H1 (cell line): ENCODE measurements around the gene LHFPL3. TPM values are rescaled to one million over a fixed set of nuclear protein-coding genes. Genes with fewer than 3 reads are reported as not detected.

Source experiments
- CTCF ChIA-PET: fragments of 300-600 bp; sonication (Branson Sonifier 250); formaldehyde crosslinking; loops from one replicate; lab custom pipeline; 2021; ENCODE audit not compliant: partially characterized antibody; lab: Charles Lee
- POLR2A ChIA-PET: fragments of 300-600 bp; sonication (Branson Sonifier 250); formaldehyde crosslinking; loops from one replicate; lab custom pipeline; 2021; ENCODE audit warnings: inconsistent platforms; ENCODE audit not compliant: partially characterized antibody; lab: Charles Lee
- DNase-seq, 2 experiments: peaks; one replicate each; pipeline versions ENCODE4 v3.0.0 to v3.0.0-alpha.2; 2010 to 2022; ENCODE audit warnings: low spot score in 2 of 2, low read depth in 1 of 2, mixed read lengths in 1 of 2
- FAIRE-seq: peaks from 2 replicates; lab custom pipeline; 2011; peaks lifted over from hg19 to GRCh38; lab: Jason Lieb, UNC
- H2AFZ ChIP-seq: 2 replicates; pipeline ENCODE4 v1.8.1; 2012; ENCODE audit warnings: low read length, inconsistent platforms
- H2AK5ac ChIP-seq: 2 replicates; pipeline ENCODE4 v1.6.1; 2013; ENCODE audit warnings: low read depth, low read length
- H2BK120ac ChIP-seq: replicated peaks from 2 replicates; pipeline ENCODE3; 2013; ENCODE audit warnings: low read depth, low read length, inconsistent platforms
- H2BK12ac ChIP-seq: 2 replicates; pipeline ENCODE4 v1.6.1; 2013; ENCODE audit warnings: low read depth, low read length
- H2BK15ac ChIP-seq: 2 replicates; pipeline ENCODE4 v1.6.1; 2013; ENCODE audit warnings: low read length
- H2BK20ac ChIP-seq: 2 replicates; pipeline ENCODE4 v1.6.1; 2013; ENCODE audit warnings: low read length
- H2BK5ac ChIP-seq: 2 replicates; pipeline ENCODE4 v1.6.1; 2013; ENCODE audit warnings: low read depth, low read length
- H3K14ac ChIP-seq: 2 replicates; pipeline ENCODE4 v1.6.1; 2013; ENCODE audit warnings: inconsistent platforms; ENCODE audit not compliant: insufficient read length
- H3K18ac ChIP-seq: 2 replicates; pipeline ENCODE4 v1.6.1; 2013; ENCODE audit warnings: low read length; ENCODE audit errors: extremely low read depth
- H3K23ac ChIP-seq: 2 replicates; pipeline ENCODE4 v1.6.1; 2013; ENCODE audit warnings: inconsistent platforms; ENCODE audit not compliant: insufficient read length
- H3K23me2 ChIP-seq: 2 replicates; pipeline ENCODE4 v1.6.1; 2013; ENCODE audit warnings: low read depth, low read length
- H3K27ac ChIP-seq: 2 replicates; pipeline ENCODE4 v1.6.1; 2011; ENCODE audit warnings: low read depth, low read length, inconsistent platforms
- H3K27me3 ChIP-seq, 4 experiments: replicated peaks in 1 of 4; 1 replicate in 1 of 4; 2 replicates in 3 of 4; pipeline versions ENCODE4 v1.6.1 to v1.8.1; 2011 to 2013; ENCODE audit warnings: low read length in 3 of 4, mild to moderate bottlenecking in 3 of 4, inconsistent platforms in 2 of 4, mixed read lengths in 2 of 4, moderate library complexity in 1 of 4; ENCODE audit not compliant: control insufficient read depth in 3 of 4, insufficient read depth in 3 of 4; ENCODE audit errors: extremely low read depth in 1 of 4
- H3K36me3 ChIP-seq, 4 experiments: 2 replicates each; pipeline versions ENCODE4 v1.6.1 to v1.8.1; 2011 to 2013; ENCODE audit warnings: mild to moderate bottlenecking in 4 of 4, low read length in 3 of 4, moderate library complexity in 2 of 4, control low read depth in 1 of 4, inconsistent platforms in 1 of 4; ENCODE audit not compliant: insufficient read depth in 4 of 4, control insufficient read depth in 2 of 4
- H3K4ac ChIP-seq: replicated peaks from 2 replicates; pipeline ENCODE3; 2013; ENCODE audit warnings: low read length, low read depth, mixed read lengths, inconsistent platforms; ENCODE audit not compliant: insufficient read length
- H3K4me1 ChIP-seq, 4 experiments: replicated peaks in 1 of 4; 1 replicate in 1 of 4; 2 replicates in 3 of 4; pipeline versions ENCODE4 v1.6.1 to v1.8.1; 2011 to 2013; ENCODE audit warnings: low read length in 3 of 4, inconsistent platforms in 2 of 4, mixed read lengths in 1 of 4; ENCODE audit not compliant: insufficient read depth in 4 of 4, control insufficient read depth in 3 of 4
- H3K4me2 ChIP-seq, 2 experiments: 2 replicates each; pipeline versions ENCODE4 v1.6.1 to v1.8.1; 2011 to 2013; ENCODE audit warnings: low read depth in 2 of 2, low read length in 2 of 2, control low read depth in 1 of 2, inconsistent platforms in 1 of 2, mild to moderate bottlenecking in 1 of 2; ENCODE audit not compliant: insufficient read depth in 1 of 2
- H3K4me3 ChIP-seq, 4 experiments: fragments of 200-600, 300-600 bp in 1 of 4; sonication (generic), shearing (Covaris generic), sonication (Bioruptor Twin) in 1 of 4; 2 replicates each; pipeline versions ENCODE4 v1.5.1 to v1.8.1; 2011 to 2016; ENCODE audit warnings: low read length in 4 of 4, low read depth in 3 of 4, control low read depth in 2 of 4, inconsistent platforms in 2 of 4, mild to moderate bottlenecking in 2 of 4, mixed read lengths in 1 of 4, moderate library complexity in 1 of 4; ENCODE audit not compliant: insufficient read depth in 2 of 4; ENCODE audit errors: extremely low read depth in 1 of 4
- H3K56ac ChIP-seq: replicated peaks from 2 replicates; pipeline ENCODE3; 2013; ENCODE audit warnings: low read depth, mild to moderate bottlenecking, mixed read lengths, low read length, inconsistent platforms; ENCODE audit not compliant: insufficient read length
- H3K79me1 ChIP-seq: 2 replicates; pipeline ENCODE4 v1.6.1; 2013; ENCODE audit warnings: low read depth, low read length, control low read depth
- H3K79me2 ChIP-seq, 2 experiments: 2 replicates each; pipeline versions ENCODE4 v1.6.1 to v1.8.1; 2012 to 2013; ENCODE audit warnings: low read length in 2 of 2, mild to moderate bottlenecking in 2 of 2, inconsistent platforms in 1 of 2; ENCODE audit not compliant: insufficient read depth in 2 of 2, control insufficient read depth in 1 of 2
- H3K9ac ChIP-seq, 4 experiments: replicated peaks in 1 of 4; 1 replicate in 1 of 4; 2 replicates in 3 of 4; pipeline versions ENCODE4 v1.6.1 to v1.8.1; 2011 to 2013; ENCODE audit warnings: low read depth in 3 of 4, low read length in 3 of 4, control low read depth in 2 of 4, mild to moderate bottlenecking in 2 of 4, moderate library complexity in 2 of 4, inconsistent platforms in 1 of 4; ENCODE audit errors: extremely low read depth in 1 of 4
- H3K9me3 ChIP-seq, 2 experiments: 2 replicates each; pipeline versions ENCODE4 v1.6.1 to v1.8.1; 2012 to 2013; ENCODE audit warnings: mild to moderate bottlenecking in 2 of 2, moderate library complexity in 2 of 2, control low read depth in 1 of 2, inconsistent platforms in 1 of 2, low read depth in 1 of 2, low read length in 1 of 2, mixed read lengths in 1 of 2; ENCODE audit not compliant: insufficient read depth in 2 of 2
- H4K20me1 ChIP-seq, 2 experiments: replicated peaks in 1 of 2; 2 replicates each; pipeline versions ENCODE3 to v1.8.1; 2011 to 2013; ENCODE audit warnings: inconsistent platforms in 2 of 2, low read length in 2 of 2, mild to moderate bottlenecking in 1 of 2; ENCODE audit not compliant: insufficient read depth in 2 of 2, control insufficient read depth in 1 of 2
- H4K5ac ChIP-seq: 2 replicates; pipeline ENCODE4 v1.6.1; 2013; ENCODE audit warnings: low read length, low read depth, mixed read lengths, inconsistent platforms; ENCODE audit not compliant: insufficient read length
- H4K8ac ChIP-seq: 2 replicates; pipeline ENCODE4 v1.8.0; 2013; ENCODE audit warnings: mild to moderate bottlenecking, moderate library complexity, low read length, inconsistent platforms; ENCODE audit not compliant: insufficient read depth; ENCODE audit errors: extremely low read depth
- H4K91ac ChIP-seq: replicated peaks from 2 replicates; pipeline ENCODE3; 2013; ENCODE audit warnings: low read length, mixed read lengths, inconsistent platforms; ENCODE audit not compliant: insufficient read length
- WGBS, 2 experiments: shearing (Covaris generic) in 1 of 2; methylation state at CpG; one replicate each; pipeline versions ENCODE4 v1.1.6 to v1.1.7; 2013 to 2015; ENCODE audit warnings: low lambda C conversion rate in 2 of 2, mixed read lengths in 2 of 2, inconsistent platforms in 1 of 2, low coverage in 1 of 2, missing lambda C conversion rate in 1 of 2; ENCODE audit not compliant: insufficient replicate concordance in 2 of 2, insufficient coverage in 1 of 2, insufficient read length in 1 of 2; ENCODE audit errors: extremely low coverage in 1 of 2, missing lambda C conversion rate in 1 of 2; 5-methylcytosine and 5-hydroxymethylcytosine counted together
- polyA plus RNA-seq, 7 experiments: library from polyadenylated mRNA; depleted of rRNA in 3 of 7; stranded (reverse) in 5 of 7; unstranded in 2 of 7; fragments of >200 nt in 5 of 7; fragments of 200-250 nt in 2 of 7; gene quantifications; 1 replicate in 5 of 7; 2 replicates in 1 of 7; 4 replicates in 1 of 7; pipeline versions ENCODE4 v1.2.1 to v1.2.3, GENCODE V29; 2011 to 2013; ENCODE audit warnings: missing spikeins in 2 of 7, mixed read lengths in 2 of 7
- total RNA-seq: library from RNA; stranded (reverse); fragmentation: NEBNext Ultra II Directional; extraction: Animal tissue kit (Norgen Biotek cat#: 25700); gene quantifications from 2 replicates; pipeline ENCODE4 v1.2.1, GENCODE V29; 2021

Gene LHFPL3
- total and polyA plus RNA-seq, 2 of the 8 experiments (the other 6 are each of a cell fraction or from before 2014, with no cell fraction given): 0.24 to 0.50 TPM

- Histone ChIP-seq H2BK20ac (no peak overlapping the region), H3K79me1 (no peaks in the 10 kb centered on the region), H4K5ac (no peak overlapping the region), H3K56ac (peak overlapping the region; percentile 1), H3K23me2 (no peaks in the 10 kb centered on the region), H3K4me3 (no peak overlapping the region), H3K4ac (no peak overlapping the region), H3K14ac (no peak overlapping the region), H3K9me3 (no peaks in the 10 kb centered on the region), H2BK5ac (no peak overlapping the region), H3K18ac (no peak overlapping the region), H2BK15ac (no peak overlapping the region), H3K27me3 (no peaks in the 10 kb centered on the region), H3K9ac (no peak overlapping the region), H4K91ac (no peak overlapping the region), H2AFZ (no peak overlapping the region), H3K27ac (no peak overlapping the region), H3K4me1 (no peaks in the 10 kb centered on the region), H2BK120ac (no peak overlapping the region), H3K4me2 (no peak overlapping the region), H4K20me1 (no peaks in the 10 kb centered on the region), H4K8ac (no peak overlapping the region), H3K36me3 (no peaks in the 10 kb centered on the region), H2AK5ac (no peak overlapping the region), H3K79me2 (no peaks in the 10 kb centered on the region), H3K23ac (no peak overlapping the region), H2BK12ac (no peak overlapping the region)
- CTCF ChIA-PET: interaction anchor here (1.2 kb wide), 1 partner anchor 33 kb away, joined by 3 read pairs; no protein-coding TSS in a partner anchor
- FAIRE-seq (no peak), DNase-seq (no peak)
- POLR2A ChIA-PET: interaction anchor here (1.0 kb wide), 1 partner anchor 35 kb away, joined by 3 read pairs; no protein-coding TSS in a partner anchor
- WGBS, 2 experiments: 84% methylated on average over 2 of the region's 2 CpGs; no CpG with 5 or more reads in 1 of the 2 experiments
Observed at GRCh38 chr7:104950754-104951153, 622.4 kb downstream of the LHFPL3 start.
